SIG-M5 treated with dmso at 0.1 percent for 504 hours (cell line): ENCODE measurements around the gene NOL4L.

Source experiments
- DNase-seq: peaks from one replicate; lab custom pipeline; 2025; ENCODE audit not compliant: unreplicated experiment; lab: John Stamatoyannopoulos, UW

Gene NOL4L

GRCh38 chr20:32577023-32577422, 8.1 kb downstream of the NOL4L start:
- DNase-seq = no peak

GRCh38 chr20:32576560-32576959, 8.6 kb downstream of the NOL4L start:
- no peak for DNase-seq

GRCh38 chr20:32575805-32576204, 9.3 kb downstream of the NOL4L start:
- no peak for DNase-seq

GRCh38 chr20:32575227-32575581, 9.9 kb downstream of the NOL4L start:
- no peak for DNase-seq

GRCh38 chr20:32574296-32575226, 10.6 kb downstream of the NOL4L start:
- peak; percentile 87 for DNase-seq

GRCh38 chr20:32573167-32573851, 11.8 kb downstream of the NOL4L start:
- DNase-seq = no peak

- no peak for DNase-seq
Observed at GRCh38 chr20:32572271-32572968, 12.7 kb downstream of the NOL4L start.

- DNase-seq = no peak
Observed at GRCh38 chr20:32571566-32571965, 13.6 kb downstream of the NOL4L start.

- DNase-seq = no peak
Observed at GRCh38 chr20:32570401-32571190, 14.5 kb downstream of the NOL4L start.

- no peak for DNase-seq
Observed at GRCh38 chr20:32569380-32570305, 15.5 kb downstream of the NOL4L start.

GRCh38 chr20:32569018-32569379, 16.1 kb downstream of the NOL4L start:
- no peak for DNase-seq

GRCh38 chr20:32567384-32568178, 17.6 kb downstream of the NOL4L start:
- DNase-seq = no peak

- DNase-seq = no peak
Observed at GRCh38 chr20:32566379-32567374, 18.5 kb downstream of the NOL4L start.

- DNase-seq = no peak
Observed at GRCh38 chr20:32565735-32566032, 19.4 kb downstream of the NOL4L start.

GRCh38 chr20:32564921-32565734, 20.0 kb downstream of the NOL4L start:
- DNase-seq = no peak

GRCh38 chr20:32564440-32564839, 20.7 kb downstream of the NOL4L start:
- DNase-seq = no peak
